IPS DF 6.9 (cell line): ENCODE data around the gene LCMT2.

Experiments used
- DNase-seq: peaks from one replicate; pipeline ENCODE4 v3.0.0-alpha.2; 2013; ENCODE audit warnings: low read depth, low spot score
- H3K27ac ChIP-seq: one replicate; pipeline ENCODE4 v1.5.1; 2013; ENCODE audit warnings: low read length, control low read depth
- H3K27me3 ChIP-seq: 2 replicates; pipeline ENCODE4 v1.6.1; 2013; ENCODE audit warnings: mild to moderate bottlenecking, low read length; ENCODE audit not compliant: control insufficient read depth, insufficient read depth
- H3K36me3 ChIP-seq: 2 replicates; pipeline ENCODE4 v1.6.1; 2013; ENCODE audit warnings: low read length; ENCODE audit not compliant: control insufficient read depth, insufficient read depth
- H3K4me1 ChIP-seq: 2 replicates; pipeline ENCODE4 v1.6.1; 2013; ENCODE audit warnings: low read length; ENCODE audit not compliant: control insufficient read depth, insufficient read depth
- H3K4me3 ChIP-seq: 2 replicates; pipeline ENCODE4 v1.5.1; 2013; ENCODE audit warnings: mild to moderate bottlenecking, low read length
- H3K9me3 ChIP-seq: 2 replicates; pipeline ENCODE4 v1.6.1; 2013; ENCODE audit warnings: low read length, inconsistent platforms; ENCODE audit not compliant: control insufficient read depth, insufficient read depth
- WGBS: extraction: QIAGEN DNeasy Blood & Tissue Kit; methylation state at CpG from one replicate; pipeline ENCODE4 v1.1.7; 2013; ENCODE audit warnings: mixed read lengths, missing lambda C conversion rate; ENCODE audit not compliant: insufficient read length, insufficient coverage; 5-methylcytosine and 5-hydroxymethylcytosine counted together

The LCMT2 gene, protein sequence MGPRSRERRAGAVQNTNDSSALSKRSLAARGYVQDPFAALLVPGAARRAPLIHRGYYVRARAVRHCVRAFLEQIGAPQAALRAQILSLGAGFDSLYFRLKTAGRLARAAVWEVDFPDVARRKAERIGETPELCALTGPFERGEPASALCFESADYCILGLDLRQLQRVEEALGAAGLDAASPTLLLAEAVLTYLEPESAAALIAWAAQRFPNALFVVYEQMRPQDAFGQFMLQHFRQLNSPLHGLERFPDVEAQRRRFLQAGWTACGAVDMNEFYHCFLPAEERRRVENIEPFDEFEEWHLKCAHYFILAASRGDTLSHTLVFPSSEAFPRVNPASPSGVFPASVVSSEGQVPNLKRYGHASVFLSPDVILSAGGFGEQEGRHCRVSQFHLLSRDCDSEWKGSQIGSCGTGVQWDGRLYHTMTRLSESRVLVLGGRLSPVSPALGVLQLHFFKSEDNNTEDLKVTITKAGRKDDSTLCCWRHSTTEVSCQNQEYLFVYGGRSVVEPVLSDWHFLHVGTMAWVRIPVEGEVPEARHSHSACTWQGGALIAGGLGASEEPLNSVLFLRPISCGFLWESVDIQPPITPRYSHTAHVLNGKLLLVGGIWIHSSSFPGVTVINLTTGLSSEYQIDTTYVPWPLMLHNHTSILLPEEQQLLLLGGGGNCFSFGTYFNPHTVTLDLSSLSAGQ

DNA sequence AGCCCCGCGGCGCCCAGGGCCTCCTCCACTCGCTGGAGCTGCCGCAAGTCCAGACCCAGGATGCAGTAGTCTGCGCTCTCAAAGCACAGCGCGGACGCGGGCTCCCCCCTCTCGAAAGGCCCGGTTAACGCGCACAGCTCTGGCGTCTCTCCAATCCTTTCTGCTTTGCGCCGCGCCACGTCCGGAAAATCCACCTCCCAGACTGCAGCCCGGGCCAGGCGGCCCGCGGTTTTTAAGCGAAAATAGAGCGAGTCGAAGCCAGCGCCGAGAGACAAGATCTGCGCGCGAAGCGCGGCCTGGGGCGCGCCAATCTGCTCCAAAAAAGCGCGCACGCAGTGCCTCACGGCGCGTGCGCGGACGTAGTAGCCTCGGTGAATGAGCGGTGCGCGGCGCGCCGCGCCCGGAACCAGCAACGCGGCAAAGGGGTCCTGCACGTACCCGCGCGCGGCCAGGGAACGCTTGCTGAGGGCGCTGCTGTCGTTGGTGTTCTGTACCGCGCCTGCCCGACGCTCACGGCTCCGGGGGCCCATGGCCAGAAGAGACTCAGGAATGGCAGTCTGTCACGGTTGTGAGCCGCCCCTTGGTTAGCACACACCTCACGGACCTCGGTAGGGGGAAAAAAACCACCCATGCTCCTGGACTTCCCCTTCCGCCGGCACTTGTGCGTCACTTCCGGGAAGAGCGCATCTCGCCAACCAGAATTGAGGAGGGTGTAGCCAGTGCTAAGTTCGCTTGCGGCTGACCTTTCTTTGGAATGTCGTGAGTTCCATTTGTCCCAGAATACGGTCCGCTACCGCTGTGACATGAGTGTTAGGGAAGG, at the start of gene LCMT2:
Gene LCMT2, minus strand, starts transcription at position 614 of the 820 bp plus-strand sequence. Its CDS starts 84 bp downstream, at position 530.
- Histone ChIP-seq H3K9me3 (no peaks in the 10 kb centered on the region), H3K36me3 (no peaks in the 10 kb centered on the region), H3K27me3 (no peaks in the 10 kb centered on the region), H3K4me1 (no peaks in the 10 kb centered on the region), H3K27ac (no peak within 1 kb of the TSS), H3K4me3 (peak within 1 kb of the TSS; percentile 88)
- DNase-seq, result peak; percentile 87
- no CpG with 5 or more reads among the region's 86 CpGs for WGBS

DNA sequence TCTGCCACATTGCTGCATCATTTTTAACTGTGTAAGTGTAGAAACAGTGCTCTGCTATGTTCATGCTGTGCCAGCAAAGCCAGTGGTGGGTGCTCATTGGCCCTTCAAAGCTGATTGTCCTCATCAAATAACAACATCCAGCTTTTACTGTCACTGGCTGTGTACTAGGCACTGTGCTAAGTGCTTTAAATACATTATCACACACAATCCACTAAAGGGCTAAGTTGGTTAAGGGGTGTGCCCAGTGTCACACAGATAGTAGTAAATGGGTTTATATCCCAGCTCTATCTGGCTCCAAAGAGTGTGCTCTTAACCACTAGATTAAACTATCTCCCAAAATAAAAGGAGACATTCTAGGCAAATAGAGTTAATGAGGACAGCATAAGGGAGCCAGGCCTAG, 48.2 kb upstream of the LCMT2 start:
- Histone ChIP-seq H3K27me3 (no peaks in the 10 kb centered on the region), H3K4me3 (no peak overlapping the region), H3K9me3 (no peaks in the 10 kb centered on the region), H3K36me3 (no peaks in the 10 kb centered on the region; the same call in 1 of the 2 replicates), H3K4me1 (no peaks in the 10 kb centered on the region), H3K27ac (no peak overlapping the region)
- DNase-seq, result no peak

DNA sequence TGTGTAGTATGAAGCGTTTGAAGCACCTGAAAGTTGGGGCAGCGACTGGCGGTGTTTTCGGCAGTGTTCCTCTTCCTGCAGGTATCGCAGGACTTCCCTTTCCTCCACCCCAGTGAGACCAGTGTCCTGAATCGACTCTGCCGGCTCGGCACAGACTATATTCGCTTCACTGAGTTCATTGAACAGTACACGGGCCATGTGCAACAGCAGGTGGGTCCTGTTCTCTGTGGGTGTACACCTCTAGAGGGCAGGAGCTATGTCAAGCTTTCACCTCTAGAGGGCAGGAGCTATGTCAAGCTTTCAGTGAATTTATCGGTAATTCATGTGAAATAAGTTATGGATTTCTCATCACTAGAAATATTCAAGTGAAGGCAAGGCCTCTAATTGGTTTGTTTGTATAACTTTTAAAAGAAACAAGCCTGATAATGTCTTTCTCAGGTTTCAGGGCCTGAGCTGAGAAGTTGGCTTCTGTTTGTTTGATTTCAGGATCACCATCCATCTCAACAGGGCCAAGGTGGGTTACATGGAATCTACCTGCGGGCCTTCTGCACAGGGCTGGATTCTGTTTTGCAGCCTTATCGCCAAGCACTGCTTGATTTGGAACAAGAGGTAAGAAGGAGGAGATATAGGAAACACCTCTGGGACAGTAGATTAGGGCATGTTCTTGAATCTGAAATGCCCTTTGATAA, 45.8 kb upstream of the LCMT2 start:
- Histone ChIP-seq H3K36me3 (no peaks in the 10 kb centered on the region), H3K9me3 (no peaks in the 10 kb centered on the region), H3K27ac (no peak overlapping the region), H3K4me3 (no peak overlapping the region), H3K27me3 (no peaks in the 10 kb centered on the region), H3K4me1 (no peaks in the 10 kb centered on the region)
- no peak for DNase-seq
- no CpG with 5 or more reads among the region's 13 CpGs for WGBS

DNA sequence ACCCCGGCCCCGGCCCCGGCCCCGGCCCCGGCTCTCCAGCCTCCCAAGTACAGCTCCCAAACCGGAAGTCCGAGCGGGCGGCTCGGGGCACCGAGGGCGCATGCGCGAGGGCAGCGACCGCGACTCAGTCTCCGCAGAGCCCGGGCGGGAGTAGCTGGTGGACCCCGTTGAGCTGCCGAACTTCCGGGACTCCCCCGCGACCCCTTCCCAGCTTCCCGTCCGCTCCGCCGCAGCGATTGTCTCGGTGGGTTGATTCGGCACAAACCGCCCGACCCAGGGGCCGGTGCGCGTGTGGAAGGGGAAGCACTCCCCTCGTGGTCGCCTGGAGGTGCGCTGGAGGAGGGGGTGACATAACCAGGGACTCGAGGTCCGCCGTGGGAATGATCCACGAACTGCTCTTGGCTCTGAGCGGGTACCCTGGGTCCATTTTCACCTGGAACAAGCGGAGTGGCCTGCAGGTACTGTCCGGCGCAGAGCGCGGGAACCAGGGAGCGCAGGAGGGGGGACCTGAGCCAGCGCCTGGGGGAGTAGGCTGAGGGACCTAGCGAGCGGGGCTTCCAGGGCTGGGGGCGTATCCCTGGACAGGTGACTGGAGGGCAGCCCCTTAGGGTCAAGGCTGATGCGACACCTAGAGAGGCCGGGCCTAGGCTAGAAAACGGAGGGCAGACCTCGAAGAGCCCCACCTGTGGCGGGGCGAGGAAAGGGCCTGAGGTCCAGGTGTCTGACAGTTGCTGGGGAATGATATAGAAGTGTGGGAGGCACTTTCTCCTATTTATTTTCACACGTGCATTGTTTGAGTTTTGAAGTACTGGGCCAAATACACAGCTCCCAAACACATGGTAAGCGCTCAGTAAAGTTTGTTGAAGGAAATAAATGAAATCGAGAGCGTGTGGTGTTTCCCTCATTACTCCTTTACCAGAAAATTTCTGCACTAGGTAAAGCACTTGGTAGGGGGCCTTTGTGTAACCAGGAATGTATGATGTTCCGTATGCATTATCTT, 40.9 kb upstream of the LCMT2 start, which contains the start of the genes TUBGCP4 and ZSCAN29:
Gene TUBGCP4, plus strand, starts transcription at position 127 of the 1,000 bp plus-strand sequence. Its CDS starts 254 bp downstream, at position 381.
Gene ZSCAN29, minus strand, starts transcription at position 69 of the 1,000 bp plus-strand sequence. CDS start 1,130 bp downstream, outside the sequence.
- no peak within 1 kb of the TSS for H3K27ac ChIP-seq
- H3K4me1 ChIP-seq, result no peaks in the 10 kb centered on the region
- DNase-seq, result peak; percentile 68
- WGBS, result no CpG with 5 or more reads among the region's 66 CpGs
- H3K9me3 ChIP-seq, result no peaks in the 10 kb centered on the region
- H3K27me3 ChIP-seq, result no peaks in the 10 kb centered on the region
- H3K4me3 ChIP-seq, result peak within 1 kb of the TSS; percentile 99
- H3K36me3 ChIP-seq, result peaks cover 7% of the 10 kb centered on the region

DNA sequence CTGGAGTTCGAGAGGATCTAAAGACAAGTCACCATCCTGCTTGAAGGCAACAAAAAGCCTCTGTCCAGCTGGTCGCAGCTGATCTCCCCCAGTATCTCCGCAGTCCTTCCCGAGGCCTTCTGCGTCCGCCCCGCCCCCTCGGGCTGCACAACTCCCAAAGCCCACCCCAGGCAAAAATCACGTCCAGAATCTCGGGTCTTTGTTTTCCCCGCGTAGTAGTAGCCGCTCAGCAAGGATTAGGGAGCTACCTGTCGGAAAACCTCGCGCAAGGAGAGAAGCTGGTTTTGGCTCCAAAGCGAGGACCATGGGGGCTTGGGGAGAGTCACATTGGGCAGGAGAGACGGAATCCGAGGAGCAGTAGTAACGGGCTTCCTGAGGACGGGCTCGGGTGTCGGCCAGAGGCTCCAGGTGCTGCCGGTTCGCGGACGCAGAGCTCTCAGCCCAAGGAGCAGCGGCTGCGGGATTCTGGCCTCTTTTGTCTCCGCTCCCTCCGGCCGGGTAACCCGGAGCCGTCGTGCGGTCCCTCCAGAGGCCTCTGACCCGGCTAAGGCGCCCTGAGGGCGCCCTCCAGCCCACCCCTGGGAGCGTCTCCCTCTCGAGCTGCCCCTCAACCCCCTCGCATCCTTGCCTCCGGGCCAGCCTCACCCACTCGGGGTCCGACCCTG, 40.1 kb upstream of the LCMT2 start:
- Histone ChIP-seq H3K9me3 (no peaks in the 10 kb centered on the region), H3K4me1 (no peaks in the 10 kb centered on the region), H3K27ac (no peak overlapping the region), H3K27me3 (no peaks in the 10 kb centered on the region), H3K36me3 (peaks cover 11% of the 10 kb centered on the region), H3K4me3 (peak overlapping the region; percentile 99)
- no CpG with 5 or more reads among the region's 45 CpGs for WGBS
- no peak for DNase-seq

DNA sequence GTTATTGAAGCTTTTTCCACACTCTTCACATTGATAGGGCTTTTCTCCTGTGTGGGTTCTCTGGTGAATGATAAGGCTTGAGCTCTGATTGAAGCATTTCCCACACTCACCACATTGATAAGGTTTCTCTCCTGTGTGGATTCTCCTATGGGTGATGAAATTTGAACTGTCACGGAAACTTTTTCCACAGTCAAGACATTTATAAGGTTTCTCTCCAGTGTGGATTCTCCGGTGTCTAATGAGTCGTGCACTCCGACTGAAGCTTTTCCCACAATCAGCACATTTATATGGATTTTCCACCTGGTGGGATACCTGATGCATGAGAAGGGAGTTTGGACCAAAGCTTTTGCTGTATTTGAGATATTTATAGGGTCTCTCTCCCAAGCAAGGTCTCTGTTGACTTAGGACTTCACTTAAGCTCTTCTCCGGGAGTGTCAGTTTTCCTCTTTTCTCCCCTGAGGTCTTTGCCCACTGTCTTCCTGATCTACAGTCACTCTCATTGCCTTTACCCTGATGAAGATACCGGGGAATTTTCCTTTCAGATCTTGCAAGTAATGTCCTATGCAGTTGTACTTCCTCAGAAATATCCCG, 31.0 kb upstream of the LCMT2 start:
- Histone ChIP-seq H3K27me3 (no peaks in the 10 kb centered on the region), H3K9me3 (peaks cover 5% of the 10 kb centered on the region), H3K4me3 (no peak overlapping the region), H3K27ac (no peak overlapping the region), H3K4me1 (no peaks in the 10 kb centered on the region), H3K36me3 (peaks cover 26% of the 10 kb centered on the region)
- DNase-seq, result no peak
- WGBS, result no CpG with 5 or more reads among the region's 7 CpGs

DNA sequence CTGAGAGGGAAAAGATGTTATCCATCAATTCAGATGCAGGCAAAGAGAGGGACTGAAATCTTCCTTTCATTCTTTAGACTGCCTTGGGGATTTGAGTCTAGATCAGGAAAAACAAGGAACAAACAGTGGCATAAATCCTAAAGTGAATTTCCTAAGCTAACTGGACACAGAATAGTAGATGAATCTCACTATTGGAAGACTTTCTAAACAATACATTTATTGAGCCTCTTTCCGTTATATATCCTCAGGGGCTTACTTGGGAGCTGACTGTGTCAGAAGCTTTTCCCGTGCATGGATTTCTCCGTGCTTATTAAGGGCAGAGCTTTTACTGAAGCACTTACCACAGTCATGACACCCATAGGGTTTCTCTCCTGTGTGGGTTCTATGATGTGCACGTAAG, 30.4 kb upstream of the LCMT2 start:
- H3K4me3 ChIP-seq, result no peak overlapping the region
- H3K36me3 ChIP-seq, result peaks cover 21% of the 10 kb centered on the region
- no CpG with 5 or more reads among the region's 4 CpGs for WGBS
- peaks cover 5% of the 10 kb centered on the region for H3K9me3 ChIP-seq
- no peak for DNase-seq
- H3K4me1 ChIP-seq, result no peaks in the 10 kb centered on the region
- H3K27me3 ChIP-seq, result no peaks in the 10 kb centered on the region
- H3K27ac ChIP-seq, result no peak overlapping the region

DNA sequence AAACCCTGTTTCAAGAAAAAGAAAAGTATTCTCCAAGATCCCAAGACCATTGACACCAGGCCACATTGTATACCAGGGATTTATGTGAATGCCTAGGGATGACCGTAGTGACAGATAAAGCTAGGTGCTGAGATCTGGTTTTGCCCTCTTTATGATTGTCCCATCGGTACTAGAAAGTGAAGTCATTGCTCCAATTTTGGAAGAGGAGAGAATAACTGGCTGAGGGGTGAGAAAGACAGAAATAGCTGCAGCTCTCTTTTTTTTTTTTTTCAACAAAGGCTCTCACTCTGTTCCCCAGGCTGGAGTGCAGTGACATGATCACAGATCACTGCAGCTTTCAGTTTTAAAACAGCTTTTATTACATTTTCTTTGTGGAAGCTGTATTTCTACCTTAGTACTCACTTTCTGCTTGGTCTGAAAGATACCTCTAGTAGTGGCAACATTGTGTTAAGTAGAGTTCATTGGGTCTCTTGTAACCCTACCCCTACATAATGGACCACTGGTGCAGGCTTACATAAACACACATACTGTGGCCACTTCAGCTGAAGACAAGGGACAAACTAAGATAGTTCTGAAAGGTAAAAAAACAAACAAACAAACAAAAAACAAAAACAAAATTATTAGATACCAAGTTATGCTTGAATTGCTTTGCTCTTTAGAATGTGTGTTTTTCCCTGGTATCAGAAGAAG, 22.5 kb upstream of the LCMT2 start:
- Histone ChIP-seq H3K9me3 (no peaks in the 10 kb centered on the region), H3K4me3 (no peak overlapping the region), H3K4me1 (no peaks in the 10 kb centered on the region), H3K27ac (no peak overlapping the region), H3K27me3 (no peaks in the 10 kb centered on the region), H3K36me3 (no peaks in the 10 kb centered on the region; the same call in 1 of the 2 replicates)
- no peak for DNase-seq
- no CpG with 5 or more reads among the region's 2 CpGs for WGBS
